Mucosa of descending colon (tissue), 3 donors: ENCODE results near the gene TOM1L1. TPM values are rescaled to one million over a fixed set of nuclear protein-coding genes. Genes with fewer than 3 reads are reported as not detected.

Experiments
- ATAC-seq: fragments of 200-7000 bp; cut with Tn5 transposase; one replicate; pipeline ENCODE4 v1.9.1; 2020; ENCODE audit warnings: mild to moderate bottlenecking, moderate library complexity
- DNase-seq, 3 donors: peaks; one replicate each; pipeline ENCODE4 v3.0.0-alpha.2; 2020
- H3K36me3 ChIP-seq: fragments of 200-600 bp; one replicate; pipeline ENCODE4 v1.8.0; 2021; ENCODE audit warnings: low read depth, mild to moderate bottlenecking
- H3K4me1 ChIP-seq: fragments of 200-600 bp; one replicate; pipeline ENCODE4 v1.8.0; 2021; ENCODE audit warnings: low read depth, mild to moderate bottlenecking
- H3K4me3 ChIP-seq: fragments of 200-600 bp; one replicate; pipeline ENCODE4 v1.8.0; 2021; ENCODE audit warnings: mild to moderate bottlenecking
- H3K9me3 ChIP-seq: fragments of 200-600 bp; one replicate; pipeline ENCODE4 v1.8.0; 2021; ENCODE audit warnings: mild to moderate bottlenecking
- CTCF ChIP-seq: fragments of 200-600 bp; IDR thresholded peaks from one replicate; pipeline ENCODE4 v1.8.0; 2022; ENCODE audit warnings: antibody characterized with exemption, mild to moderate bottlenecking
- intact Hi-C, 2 donors: fragments of 100-400 bp; cut with DNase I in 1 of 2; cut with micrococcal nuclease in 1 of 2; formaldehyde crosslinking; loops; one replicate each; pipeline versions ENCODE4 v1.11.0 to v1.11.1; 2022; cut with DNase I, micrococcal nuclease
- total RNA-seq, 3 donors: library from RNA; stranded (reverse); fragmentation: NEBNext Ultra II Directional in 2 of 3; extraction: Animal tissue kit (Norgen Biotek cat#: 25700) in 2 of 3; gene quantifications; one replicate each; pipeline versions ENCODE4 v1.2.1 to v1.2.4, GENCODE V29; 2021 to 2023
- donor health status: DM: no; HTN: no; CAD: no; lungs with moderate emphysema.
- donor health status: DM: no; HTN: no; CAD: no.
- donor health status: DM: no; HTN: yes; CAD: no.

Gene TOM1L1
- total RNA-seq, 3 donors from 2014 or later, result 37.3 to 68.7 (median 49.8) TPM

GRCh38 chr17:54906683-54907082 is 6.0 kb downstream of the TOM1L1 start:
- intact Hi-C loops, result no loop called here
- no peaks in the 10 kb centered on the region for H3K36me3 ChIP-seq

GRCh38 chr17:54907376-54907775 is 6.7 kb downstream of the TOM1L1 start:
- no peak for DNase-seq
- TF ChIP-seq CTCF, result no peak
- Histone ChIP-seq H3K36me3 (no peaks in the 10 kb centered on the region), H3K4me3 (no peak overlapping the region), H3K9me3 (no peaks in the 10 kb centered on the region), H3K4me1 (no peaks in the 10 kb centered on the region)
- intact Hi-C loops, result no loop called here
- ATAC-seq, result no peak

More at GRCh38 chr17:54906683-54907082, 6.0 kb downstream of the TOM1L1 start:
- ATAC-seq, result no peak
- no peaks in the 10 kb centered on the region for H3K4me1 ChIP-seq
- TF ChIP-seq CTCF, result no peak
- H3K9me3 ChIP-seq, result no peaks in the 10 kb centered on the region
- DNase-seq, result no peak
- no peak overlapping the region for H3K4me3 ChIP-seq

- H3K4me3 ChIP-seq, result no peak overlapping the region
- no peak for TF ChIP-seq CTCF
- H3K36me3 ChIP-seq, result no peaks in the 10 kb centered on the region
- intact Hi-C loops, result no loop called here
- no peaks in the 10 kb centered on the region for H3K9me3 ChIP-seq
- ATAC-seq, result no peak
- no peaks in the 10 kb centered on the region for H3K4me1 ChIP-seq
- no peak for DNase-seq
Observed at GRCh38 chr17:54909766-54910165, 9.1 kb downstream of the TOM1L1 start.

GRCh38 chr17:54916721-54917120 is 16.1 kb downstream of the TOM1L1 start:
- TF ChIP-seq CTCF, result no peak
- Histone ChIP-seq H3K4me1 (no peaks in the 10 kb centered on the region), H3K4me3 (no peak overlapping the region), H3K9me3 (peaks cover 7% of the 10 kb centered on the region), H3K36me3 (no peaks in the 10 kb centered on the region)
- intact Hi-C loops, result no loop called here
- ATAC-seq, result no peak
- no peak for DNase-seq

- Histone ChIP-seq H3K4me3 (no peak overlapping the region), H3K4me1 (no peaks in the 10 kb centered on the region), H3K36me3 (no peaks in the 10 kb centered on the region), H3K9me3 (peaks cover 7% of the 10 kb centered on the region)
- intact Hi-C loops, result no loop called here
- no peak for TF ChIP-seq CTCF
- no peak for ATAC-seq
- no peak for DNase-seq
Observed at GRCh38 chr17:54919425-54919824, 18.8 kb downstream of the TOM1L1 start.

- ATAC-seq (no peak), DNase-seq (no peak)
- Histone ChIP-seq H3K36me3 (no peaks in the 10 kb centered on the region), H3K9me3 (peaks cover 7% of the 10 kb centered on the region), H3K4me3 (no peak overlapping the region), H3K4me1 (no peaks in the 10 kb centered on the region)
- intact Hi-C loops, result no loop called here
- no peak for TF ChIP-seq CTCF
Observed at GRCh38 chr17:54920819-54921218, 20.2 kb downstream of the TOM1L1 start.
